SJCRH30 (cell line): ENCODE results near the gene PYGB. TPM values are rescaled to one million over a fixed set of nuclear protein-coding genes. Genes with fewer than 3 reads are reported as not detected.
A peak's percentile ranks its signal among the peaks of the same experiment; 100 is the strongest.

ENCODE experiments used
- DNase-seq, 2 experiments: peaks; one replicate each; pipeline ENCODE4 v3.0.0-alpha.2; 2015 to 2020
- H3K27ac ChIP-seq: fragments of 250-450 bp; sonication (Bioruptor Pico); 2 replicates; pipeline ENCODE4 v1.5.1; 2020; ENCODE audit warnings: mild to moderate bottlenecking, moderate library complexity
- H3K27me3 ChIP-seq: fragments of 250-450 bp; sonication (Bioruptor Pico); 2 replicates; pipeline ENCODE4 v1.5.1; 2020; ENCODE audit warnings: mild to moderate bottlenecking, moderate library complexity
- H3K36me3 ChIP-seq: fragments of 250-450 bp; sonication (Bioruptor Pico); 2 replicates; pipeline ENCODE4 v1.5.1; 2020; ENCODE audit warnings: mild to moderate bottlenecking, moderate library complexity
- H3K4me1 ChIP-seq: fragments of 250-450 bp; sonication (Bioruptor Pico); 2 replicates; pipeline ENCODE4 v1.5.1; 2020; ENCODE audit warnings: mild to moderate bottlenecking, moderate library complexity
- H3K4me3 ChIP-seq: fragments of 250-450 bp; sonication (Bioruptor Pico); 2 replicates; pipeline ENCODE4 v1.5.1; 2020; ENCODE audit warnings: mild to moderate bottlenecking, moderate library complexity
- H3K9me3 ChIP-seq: fragments of 250-450 bp; sonication (Bioruptor Pico); replicated peaks from 2 replicates; pipeline ENCODE4 v1.5.1; 2020; ENCODE audit warnings: mild to moderate bottlenecking, moderate library complexity
- total RNA-seq: library from RNA; depleted of rRNA; stranded (reverse); fragments of >200 nt; shearing (Covaris generic); gene quantifications from 2 replicates; pipeline ENCODE4 v1.2.3, GENCODE V29; 2014

Gene PYGB
- total RNA-seq, 1 experiment from 2014 or later: 42.3 TPM

GRCh38 chr20:25274481-25274880 lies 26.6 kb downstream of the PYGB start:
- Histone ChIP-seq H3K36me3 (peaks cover 58% of the 10 kb centered on the region), H3K4me1 (no peaks in the 10 kb centered on the region), H3K27ac (no peak overlapping the region), H3K27me3 (no peaks in the 10 kb centered on the region), H3K4me3 (no peak overlapping the region), H3K9me3 (no peaks in the 10 kb centered on the region)
- DNase-seq: no peak

DNA sequence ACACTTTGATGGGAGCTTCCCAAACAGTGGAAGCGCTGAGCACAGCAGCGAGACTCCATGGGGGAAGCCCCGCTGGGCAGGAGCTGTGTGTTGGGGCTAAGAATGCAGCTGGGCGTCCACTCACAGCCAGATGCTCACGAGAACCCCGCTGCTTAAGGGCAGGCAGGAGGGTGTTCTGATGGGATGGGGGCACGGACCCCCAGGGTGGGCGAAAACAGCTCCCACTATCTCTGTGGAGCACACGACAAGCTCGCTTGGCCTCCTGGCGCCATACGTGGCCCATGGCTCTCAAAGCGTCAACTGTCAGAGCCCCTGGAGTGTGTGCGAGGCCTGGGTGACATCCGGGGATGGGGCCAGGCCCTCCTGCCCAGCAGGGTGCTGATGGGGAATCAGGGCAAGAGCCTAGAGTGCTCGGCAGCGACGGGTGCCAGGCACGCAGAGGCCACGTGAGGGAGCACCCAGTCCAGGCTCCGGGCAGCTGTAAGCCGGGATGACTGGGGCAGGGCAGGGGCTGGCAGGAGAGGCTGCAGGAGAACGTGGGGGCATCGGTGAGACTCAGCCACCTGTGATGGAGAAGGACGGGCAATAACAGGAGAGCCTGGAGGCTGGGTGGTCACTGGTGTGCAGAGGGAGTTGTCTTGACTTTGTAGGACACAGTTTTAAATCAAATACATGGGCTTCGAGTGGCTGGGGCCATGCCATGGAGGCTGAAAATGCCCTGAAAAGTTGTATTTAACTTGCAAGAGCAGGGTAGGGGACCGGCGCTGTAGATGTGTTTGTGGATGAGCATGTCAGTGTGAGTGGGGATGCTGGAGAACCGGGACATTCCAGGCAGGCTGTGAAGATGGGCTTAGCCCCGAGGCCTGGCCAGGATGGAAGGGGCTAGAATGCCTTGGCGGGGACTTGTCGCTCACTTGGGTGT lies 27.3 kb downstream of the PYGB start:
- Histone ChIP-seq H3K9me3 (no peaks in the 10 kb centered on the region), H3K4me1 (no peaks in the 10 kb centered on the region), H3K4me3 (no peak overlapping the region), H3K27me3 (no peaks in the 10 kb centered on the region), H3K36me3 (peaks cover 61% of the 10 kb centered on the region), H3K27ac (no peak overlapping the region)
- no peak for DNase-seq

- H3K9me3 ChIP-seq: no peaks in the 10 kb centered on the region
- DNase-seq: no peak
- H3K27me3 ChIP-seq: no peaks in the 10 kb centered on the region
- H3K27ac ChIP-seq: no peak overlapping the region
- peaks cover 3% of the 10 kb centered on the region for H3K4me1 ChIP-seq
- H3K36me3 ChIP-seq: peaks cover 62% of the 10 kb centered on the region
- H3K4me3 ChIP-seq: no peak overlapping the region
Measured at GRCh38 chr20:25275813-25276532, 28.1 kb downstream of the PYGB start.

- no peaks in the 10 kb centered on the region for H3K9me3 ChIP-seq
- no peak overlapping the region for H3K27ac ChIP-seq
- H3K36me3 ChIP-seq: peaks cover 56% of the 10 kb centered on the region
- H3K27me3 ChIP-seq: no peaks in the 10 kb centered on the region
- DNase-seq: no peak
- no peak overlapping the region for H3K4me3 ChIP-seq
- peaks cover 9% of the 10 kb centered on the region for H3K4me1 ChIP-seq
Measured at GRCh38 chr20:25276533-25277050, 28.7 kb downstream of the PYGB start.

DNA sequence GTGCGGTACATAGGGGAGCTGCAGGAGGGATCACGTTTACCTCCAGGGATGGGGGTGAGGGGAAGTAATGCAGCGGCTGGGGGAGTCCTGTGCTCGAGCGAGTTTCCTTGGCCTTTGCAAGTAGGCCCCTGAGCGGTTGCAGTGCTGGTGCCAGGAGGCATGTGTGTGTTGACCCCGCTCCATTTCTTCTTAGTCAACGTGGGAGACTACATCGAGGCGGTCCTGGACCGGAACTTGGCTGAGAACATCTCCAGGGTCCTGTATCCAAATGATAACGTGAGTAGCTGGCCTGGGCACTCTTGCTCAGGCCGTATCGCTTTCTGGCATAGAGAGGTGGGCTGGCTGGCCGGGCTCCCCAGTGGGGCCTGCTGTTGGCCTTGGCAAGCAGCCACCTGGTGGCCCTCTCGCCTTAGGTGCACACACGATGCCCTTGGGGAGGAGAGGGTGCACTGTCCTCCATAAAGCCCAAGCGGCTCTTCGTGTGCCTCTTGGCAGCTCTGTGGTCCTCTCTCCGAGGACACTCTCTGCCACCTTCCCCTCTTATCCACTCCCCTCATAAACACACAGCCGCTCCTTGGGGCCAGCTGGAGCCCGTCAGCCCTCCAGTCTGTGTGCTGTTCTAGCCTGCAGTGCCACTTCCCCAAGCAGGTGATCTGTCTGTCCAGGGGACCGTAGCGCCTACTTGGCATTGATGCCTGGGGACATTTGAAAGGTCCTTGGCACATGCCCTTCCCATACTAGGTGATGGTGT lies 29.3 kb downstream of the PYGB start:
- H3K27ac ChIP-seq: no peak overlapping the region
- H3K4me3 ChIP-seq: no peak overlapping the region
- H3K36me3 ChIP-seq: peaks cover 50% of the 10 kb centered on the region
- no peaks in the 10 kb centered on the region for H3K9me3 ChIP-seq
- no peaks in the 10 kb centered on the region for H3K27me3 ChIP-seq
- peaks cover 16% of the 10 kb centered on the region for H3K4me1 ChIP-seq
- no peak for DNase-seq

GRCh38 chr20:25277941-25278521 lies 30.1 kb downstream of the PYGB start:
- Histone ChIP-seq H3K9me3 (no peaks in the 10 kb centered on the region), H3K27ac (no peak overlapping the region), H3K27me3 (no peaks in the 10 kb centered on the region), H3K4me1 (peaks cover 16% of the 10 kb centered on the region), H3K4me3 (no peak overlapping the region), H3K36me3 (peaks cover 43% of the 10 kb centered on the region)
- DNase-seq: no peak

GRCh38 chr20:25278636-25279361 lies 30.9 kb downstream of the PYGB start:
- Histone ChIP-seq H3K36me3 (peaks cover 38% of the 10 kb centered on the region), H3K4me3 (no peak overlapping the region), H3K27ac (no peak overlapping the region), H3K27me3 (no peaks in the 10 kb centered on the region), H3K4me1 (peaks cover 16% of the 10 kb centered on the region), H3K9me3 (no peaks in the 10 kb centered on the region)
- no peak for DNase-seq

DNA sequence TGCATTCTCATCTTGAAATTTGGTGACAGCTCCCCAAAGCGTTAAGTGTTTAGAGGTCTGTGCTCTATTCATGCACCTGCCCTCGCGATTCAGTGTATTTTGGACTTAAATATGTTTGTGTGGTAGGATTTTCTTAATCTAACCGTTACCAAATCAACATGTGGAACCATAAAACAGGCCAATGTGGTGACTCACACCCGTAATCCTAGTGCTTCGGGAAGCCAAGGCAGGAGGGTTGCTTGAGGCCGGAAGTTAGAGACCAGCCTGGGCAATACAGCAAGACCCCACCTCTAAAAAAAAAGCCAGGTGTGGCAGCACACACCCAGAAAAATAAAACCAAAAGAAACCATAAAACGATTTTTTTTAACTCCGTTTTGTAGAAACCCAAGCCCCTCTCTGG lies 31.5 kb downstream of the PYGB start:
- Histone ChIP-seq H3K4me3 (no peak overlapping the region), H3K27ac (no peak overlapping the region), H3K36me3 (peaks cover 35% of the 10 kb centered on the region), H3K27me3 (no peaks in the 10 kb centered on the region), H3K9me3 (no peaks in the 10 kb centered on the region), H3K4me1 (peaks cover 16% of the 10 kb centered on the region)
- peak in 1 of 2 experiments; percentile 6 for DNase-seq

- Histone ChIP-seq H3K27me3 (no peaks in the 10 kb centered on the region), H3K4me3 (no peak overlapping the region), H3K9me3 (no peaks in the 10 kb centered on the region), H3K36me3 (peaks cover 37% of the 10 kb centered on the region), H3K4me1 (peaks cover 16% of the 10 kb centered on the region), H3K27ac (no peak overlapping the region)
- no peak for DNase-seq
Measured at GRCh38 chr20:25280051-25280573, 32.2 kb downstream of the PYGB start.

DNA sequence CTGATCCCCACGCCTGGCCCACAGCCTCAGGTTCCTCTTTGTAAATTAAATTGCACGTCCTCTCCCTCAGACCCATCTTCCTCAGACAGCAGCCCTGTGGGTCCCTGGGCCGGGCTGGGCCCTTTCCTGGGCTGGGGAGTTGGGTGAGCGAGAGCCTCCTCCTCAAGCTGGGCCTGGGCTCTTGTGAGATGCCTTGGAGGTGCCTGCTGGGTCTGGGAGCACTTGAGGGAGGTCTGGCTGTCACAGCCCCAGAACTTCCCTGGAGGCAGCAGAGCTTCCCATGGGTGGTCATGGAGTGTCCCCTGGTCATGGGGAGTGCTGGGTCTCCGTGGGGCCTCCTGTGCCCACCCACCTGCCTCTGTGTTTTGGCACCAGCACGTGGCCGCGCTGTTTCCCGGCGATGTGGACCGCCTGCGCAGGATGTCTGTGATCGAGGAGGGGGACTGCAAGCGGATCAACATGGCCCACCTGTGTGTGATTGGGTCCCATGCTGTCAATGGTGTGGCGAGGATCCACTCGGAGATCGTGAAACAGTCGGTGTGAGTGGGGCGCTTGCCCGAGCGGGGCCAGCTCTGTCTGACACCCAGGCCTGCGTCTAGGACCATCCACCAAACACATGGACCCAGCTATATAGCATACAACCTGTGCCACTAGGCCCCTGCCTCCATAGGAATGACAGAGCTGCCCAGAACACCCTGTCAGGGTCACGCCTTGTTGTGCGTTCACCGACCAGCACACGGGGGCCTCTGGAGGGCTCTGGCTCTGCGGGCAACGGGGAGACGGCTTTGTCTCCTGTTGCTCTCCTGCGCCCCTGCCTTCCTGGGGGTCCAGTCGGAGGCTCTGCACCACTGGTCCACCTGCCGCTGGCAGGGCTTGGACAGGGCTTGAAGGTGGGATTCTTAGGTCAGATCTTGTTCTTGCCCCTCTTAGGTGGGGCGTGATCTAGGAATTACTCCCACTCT lies 33.0 kb downstream of the PYGB start:
- Histone ChIP-seq H3K27ac (no peak overlapping the region), H3K36me3 (peaks cover 44% of the 10 kb centered on the region), H3K4me3 (no peak overlapping the region), H3K27me3 (no peaks in the 10 kb centered on the region), H3K4me1 (peaks cover 16% of the 10 kb centered on the region), H3K9me3 (no peaks in the 10 kb centered on the region)
- peak in 1 of 2 experiments; percentile 34 for DNase-seq

DNA sequence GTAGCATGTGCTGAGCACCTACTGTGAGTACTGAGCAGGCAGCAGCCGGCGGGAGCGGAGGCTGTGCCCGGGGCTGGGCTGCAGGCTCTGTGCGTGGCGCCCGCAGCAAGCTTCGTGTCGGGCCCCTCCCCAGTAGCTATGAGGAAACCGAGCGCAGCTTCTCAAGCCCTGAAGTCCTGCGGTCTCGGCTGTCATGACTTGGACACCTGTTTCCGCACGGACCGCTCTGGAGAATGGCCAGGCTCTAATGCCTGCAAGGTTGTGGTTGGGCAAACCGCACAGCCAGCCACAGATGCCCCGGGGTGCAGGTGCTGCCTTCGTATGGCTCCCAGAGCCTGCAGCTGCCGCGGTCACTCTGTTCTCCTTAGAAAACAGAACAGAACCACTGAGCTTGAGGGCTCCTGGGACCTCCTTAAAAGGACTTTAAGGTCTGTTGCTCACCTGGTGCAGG lies 33.7 kb downstream of the PYGB start:
- Histone ChIP-seq H3K4me3 (no peak overlapping the region), H3K36me3 (peaks cover 51% of the 10 kb centered on the region), H3K27me3 (no peaks in the 10 kb centered on the region), H3K9me3 (no peaks in the 10 kb centered on the region), H3K27ac (no peak overlapping the region), H3K4me1 (peaks cover 16% of the 10 kb centered on the region)
- peak; percentile 96 to 98 for DNase-seq

GRCh38 chr20:25282034-25282781 lies 34.3 kb downstream of the PYGB start:
- H3K9me3 ChIP-seq: no peaks in the 10 kb centered on the region
- H3K36me3 ChIP-seq: peaks cover 58% of the 10 kb centered on the region
- no peak overlapping the region for H3K27ac ChIP-seq
- H3K4me1 ChIP-seq: peaks cover 16% of the 10 kb centered on the region
- no peak overlapping the region for H3K4me3 ChIP-seq
- DNase-seq: peak in 1 of 2 experiments; percentile 4
- H3K27me3 ChIP-seq: no peaks in the 10 kb centered on the region
